Lower leg skin (tissue), 3 donors: ENCODE measurements around the gene RGS7.

ENCODE experiments used
- POLR2A ChIP-seq, 2 donors: fragments of 450-650 bp; IDR thresholded peaks; one replicate each; pipeline ENCODE4 v1.6.1; 2016 to 2017; ENCODE audit warnings: antibody characterized with exemption in 2 of 2, mild to moderate bottlenecking in 1 of 2, moderate library complexity in 1 of 2
- TF ChIP-seq, protein P1 (sequence below), 3 donors: fragments of 450-650 bp; IDR thresholded peaks; one replicate each; pipeline ENCODE4 v1.5.1; 2016; ENCODE audit warnings: antibody characterized with exemption in 3 of 3, mild to moderate bottlenecking in 3 of 3, moderate library complexity in 2 of 3

DNA sequence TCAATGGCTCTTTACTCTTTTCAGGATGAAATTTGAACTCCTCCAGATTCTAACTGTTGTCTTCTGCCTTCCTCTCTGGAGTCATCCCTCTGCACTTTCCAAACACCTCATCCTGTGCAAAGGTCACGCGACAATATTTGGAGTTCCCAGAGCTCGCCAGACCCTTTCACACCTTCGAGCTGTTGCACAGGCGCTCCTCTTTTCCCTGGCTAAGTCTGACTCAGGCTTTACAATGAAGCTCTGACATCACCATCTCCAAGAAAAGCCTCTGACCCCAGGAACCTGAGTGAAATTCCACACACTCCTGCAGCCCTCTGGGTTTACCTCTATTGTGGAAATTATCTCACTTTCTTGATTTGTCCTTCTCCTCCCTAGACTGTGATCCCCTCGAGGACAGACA is 270.3 kb downstream of the RGS7 start:
- TF ChIP-seq, protein P1, sequence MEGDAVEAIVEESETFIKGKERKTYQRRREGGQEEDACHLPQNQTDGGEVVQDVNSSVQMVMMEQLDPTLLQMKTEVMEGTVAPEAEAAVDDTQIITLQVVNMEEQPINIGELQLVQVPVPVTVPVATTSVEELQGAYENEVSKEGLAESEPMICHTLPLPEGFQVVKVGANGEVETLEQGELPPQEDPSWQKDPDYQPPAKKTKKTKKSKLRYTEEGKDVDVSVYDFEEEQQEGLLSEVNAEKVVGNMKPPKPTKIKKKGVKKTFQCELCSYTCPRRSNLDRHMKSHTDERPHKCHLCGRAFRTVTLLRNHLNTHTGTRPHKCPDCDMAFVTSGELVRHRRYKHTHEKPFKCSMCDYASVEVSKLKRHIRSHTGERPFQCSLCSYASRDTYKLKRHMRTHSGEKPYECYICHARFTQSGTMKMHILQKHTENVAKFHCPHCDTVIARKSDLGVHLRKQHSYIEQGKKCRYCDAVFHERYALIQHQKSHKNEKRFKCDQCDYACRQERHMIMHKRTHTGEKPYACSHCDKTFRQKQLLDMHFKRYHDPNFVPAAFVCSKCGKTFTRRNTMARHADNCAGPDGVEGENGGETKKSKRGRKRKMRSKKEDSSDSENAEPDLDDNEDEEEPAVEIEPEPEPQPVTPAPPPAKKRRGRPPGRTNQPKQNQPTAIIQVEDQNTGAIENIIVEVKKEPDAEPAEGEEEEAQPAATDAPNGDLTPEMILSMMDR (IDR thresholded peaks at IDR 0.05): no peak
- TF ChIP-seq POLR2A (IDR thresholded peaks at IDR 0.05): no peak
